WTC11 (cell line): ENCODE data around the gene ZNF574. TPM values are rescaled to one million over a fixed set of nuclear protein-coding genes. Genes with fewer than 3 reads are reported as not detected.

ENCODE experiments used
- ATAC-seq: fragments of 200-7000 bp; cut with Tn5 transposase; 2 replicates; pipeline ENCODE4 v1.10.0; 2021; ENCODE audit warnings: mild to moderate bottlenecking, moderate library complexity
- CTCF ChIA-PET: fragments of 300-600 bp; sonication (Branson Sonifier 250); formaldehyde crosslinking; loops from one replicate; lab custom pipeline; 2021; ENCODE audit warnings: antibody characterized with exemption; lab: Charles Lee
- POLR2A ChIA-PET: fragments of 350-600 bp; sonication (Branson Sonifier 250); formaldehyde crosslinking; loops from one replicate; lab custom pipeline; 2021; ENCODE audit warnings: antibody characterized with exemption; lab: Charles Lee
- DNase-seq: peaks from one replicate; pipeline ENCODE4 v3.0.0; 2021; ENCODE audit warnings: low spot score
- H3K27ac Mint-ChIP-seq: 2 replicates; pipeline ENCODE4 v1.8.0; 2021; ENCODE audit warnings: mixed read lengths
- H3K27me3 Mint-ChIP-seq: 2 replicates; pipeline ENCODE4 v1.8.0; 2021; ENCODE audit warnings: low read depth, mild to moderate bottlenecking, moderate library complexity, mixed read lengths
- H3K36me3 Mint-ChIP-seq: 2 replicates; pipeline ENCODE4 v1.8.0; 2021; ENCODE audit warnings: mixed read lengths
- H3K4me1 Mint-ChIP-seq: 2 replicates; pipeline ENCODE4 v1.8.0; 2022; ENCODE audit warnings: mixed read lengths
- H3K4me3 Mint-ChIP-seq: 2 replicates; pipeline ENCODE4 v1.8.0; 2021; ENCODE audit warnings: mild to moderate bottlenecking, moderate library complexity, mixed read lengths
- H3K9me3 Mint-ChIP-seq: 2 replicates; pipeline ENCODE4 v1.8.0; 2021; ENCODE audit warnings: mixed read lengths
- ATF1 ChIP-seq: sonication (generic); formaldehyde crosslinking; IDR thresholded peaks from 2 replicates; pipeline ENCODE4 v1.8.1; 2023; ENCODE audit warnings: mild to moderate bottlenecking, moderate library complexity, missing genetic modification reagents
- CREB1 ChIP-seq: sonication (generic); formaldehyde crosslinking; IDR thresholded peaks from 2 replicates; pipeline ENCODE4 v1.8.0; 2023; ENCODE audit warnings: mild to moderate bottlenecking, missing genetic modification reagents
- E2F4 ChIP-seq: sonication (generic); formaldehyde crosslinking; IDR thresholded peaks from 2 replicates; pipeline ENCODE4 v1.8.1; 2022; ENCODE audit warnings: low read depth, mild to moderate bottlenecking, moderate library complexity, missing genetic modification reagents, borderline replicate concordance
- ELF4 ChIP-seq: sonication (generic); formaldehyde crosslinking; IDR thresholded peaks from 2 replicates; pipeline ENCODE4 v1.8.1; 2022; ENCODE audit warnings: low read depth, mild to moderate bottlenecking, moderate library complexity, missing genetic modification reagents
- ESRRA ChIP-seq: sonication (generic); formaldehyde crosslinking; IDR thresholded peaks from 2 replicates; pipeline ENCODE4 v1.8.1; 2022; ENCODE audit warnings: mild to moderate bottlenecking, missing genetic modification reagents, borderline replicate concordance
- ETV6 ChIP-seq: sonication (generic); formaldehyde crosslinking; IDR thresholded peaks from 2 replicates; pipeline ENCODE4 v1.8.1; 2022; ENCODE audit warnings: mild to moderate bottlenecking, missing genetic modification reagents
- FOXP1 ChIP-seq: sonication (generic); formaldehyde crosslinking; IDR thresholded peaks from 2 replicates; pipeline ENCODE4 v1.8.0; 2022; ENCODE audit warnings: missing genetic modification reagents, mild to moderate bottlenecking, moderate library complexity, borderline replicate concordance
- GABPB1 ChIP-seq: sonication (generic); formaldehyde crosslinking; IDR thresholded peaks from 2 replicates; pipeline ENCODE4 v1.8.1; 2023; ENCODE audit warnings: mild to moderate bottlenecking, missing genetic modification reagents
- GRHL2 ChIP-seq: fragments of 250-450 bp; sonication (Bioruptor Pico); IDR thresholded peaks from 2 replicates; pipeline ENCODE4 v1.8.0; 2022; ENCODE audit warnings: mild to moderate bottlenecking, moderate library complexity; ENCODE audit not compliant: insufficient replicate concordance, severe bottlenecking
- HMGXB4 ChIP-seq: sonication (generic); formaldehyde crosslinking; IDR thresholded peaks from 2 replicates; pipeline ENCODE4 v1.8.1; 2023; ENCODE audit warnings: mild to moderate bottlenecking, moderate library complexity, missing genetic modification reagents
- MYBL2 ChIP-seq: sonication (generic); formaldehyde crosslinking; IDR thresholded peaks from 2 replicates; pipeline ENCODE4 v1.8.1; 2023; ENCODE audit warnings: mild to moderate bottlenecking, moderate library complexity, missing genetic modification reagents
- NFE2L1 ChIP-seq: sonication (generic); formaldehyde crosslinking; IDR thresholded peaks from 2 replicates; pipeline ENCODE4 v1.8.1; 2023; ENCODE audit warnings: missing genetic modification reagents
- NR2C2 ChIP-seq: sonication (generic); formaldehyde crosslinking; IDR thresholded peaks from 2 replicates; pipeline ENCODE4 v1.8.0; 2022; ENCODE audit warnings: mild to moderate bottlenecking, missing genetic modification reagents
- TEAD1 ChIP-seq: sonication (generic); formaldehyde crosslinking; IDR thresholded peaks from 2 replicates; pipeline ENCODE4 v1.8.0; 2022; ENCODE audit warnings: mild to moderate bottlenecking, missing genetic modification reagents
- ZNF317 ChIP-seq: sonication (generic); formaldehyde crosslinking; IDR thresholded peaks from 2 replicates; pipeline ENCODE4 v1.8.1; 2023; ENCODE audit warnings: low read depth, mild to moderate bottlenecking, moderate library complexity, missing genetic modification reagents, borderline replicate concordance
- total RNA-seq: library from RNA; stranded (reverse); gene quantifications from 3 replicates; pipeline ENCODE4 v1.2.3, GENCODE V29; 2021
- TF ChIP-seq, protein P1 (sequence below): fragments of 250-450 bp; sonication (Bioruptor Pico); IDR thresholded peaks from 2 replicates; pipeline ENCODE4 v1.9.0; 2021; ENCODE audit warnings: mild to moderate bottlenecking
- TF ChIP-seq, protein P2 (sequence below): sonication (generic); formaldehyde crosslinking; IDR thresholded peaks from 2 replicates; pipeline ENCODE4 v1.8.1; 2023; ENCODE audit warnings: mild to moderate bottlenecking, missing genetic modification reagents
- TF ChIP-seq, protein P3 (sequence below): sonication (generic); formaldehyde crosslinking; IDR thresholded peaks from 2 replicates; pipeline ENCODE4 v1.8.0; 2022; ENCODE audit warnings: mild to moderate bottlenecking, missing genetic modification reagents
- TF ChIP-seq, protein P4 (sequence below): sonication (generic); formaldehyde crosslinking; IDR thresholded peaks from 2 replicates; pipeline ENCODE4 v1.8.1; 2023; ENCODE audit warnings: mild to moderate bottlenecking, missing genetic modification reagents, moderate library complexity
- TF ChIP-seq, protein P5 (sequence below): sonication (generic); formaldehyde crosslinking; IDR thresholded peaks from 2 replicates; pipeline ENCODE4 v1.8.1; 2023; ENCODE audit warnings: mild to moderate bottlenecking, missing genetic modification reagents, moderate library complexity

The ZNF574 gene
- total RNA-seq, 1 experiment from 2014 or later = 30.6 TPM

- POLR2A ChIA-PET = no interaction called here
- CTCF ChIA-PET = interaction anchor here (1.0 kb wide), 1 partner anchor 22 kb away, joined by 4 read pairs; no protein-coding TSS in a partner anchor
- Mint-ChIP-seq H3K27me3 (no peaks in the 10 kb centered on the region), H3K4me3 (no peak overlapping the region), H3K36me3 (peaks cover 9% of the 10 kb centered on the region), H3K4me1 (peaks cover 31% of the 10 kb centered on the region), H3K27ac (no peak overlapping the region), H3K9me3 (no peaks in the 10 kb centered on the region)
- DNase-seq (no peak), ATAC-seq (no peak)
- TF ChIP-seq E2F4 (CRISPR knock-in tag) (no peak), GRHL2 (CRISPR knock-in tag) (no peak), FOXP1 (no peak), ATF1 (no peak), CREB1 (no peak), GABPB1 (CRISPR knock-in tag) (no peak), MYBL2 (CRISPR knock-in tag) (no peak)
Observed at GRCh38 chr19:42086188-42086736, 10.3 kb downstream of the ZNF574 start.

DNA sequence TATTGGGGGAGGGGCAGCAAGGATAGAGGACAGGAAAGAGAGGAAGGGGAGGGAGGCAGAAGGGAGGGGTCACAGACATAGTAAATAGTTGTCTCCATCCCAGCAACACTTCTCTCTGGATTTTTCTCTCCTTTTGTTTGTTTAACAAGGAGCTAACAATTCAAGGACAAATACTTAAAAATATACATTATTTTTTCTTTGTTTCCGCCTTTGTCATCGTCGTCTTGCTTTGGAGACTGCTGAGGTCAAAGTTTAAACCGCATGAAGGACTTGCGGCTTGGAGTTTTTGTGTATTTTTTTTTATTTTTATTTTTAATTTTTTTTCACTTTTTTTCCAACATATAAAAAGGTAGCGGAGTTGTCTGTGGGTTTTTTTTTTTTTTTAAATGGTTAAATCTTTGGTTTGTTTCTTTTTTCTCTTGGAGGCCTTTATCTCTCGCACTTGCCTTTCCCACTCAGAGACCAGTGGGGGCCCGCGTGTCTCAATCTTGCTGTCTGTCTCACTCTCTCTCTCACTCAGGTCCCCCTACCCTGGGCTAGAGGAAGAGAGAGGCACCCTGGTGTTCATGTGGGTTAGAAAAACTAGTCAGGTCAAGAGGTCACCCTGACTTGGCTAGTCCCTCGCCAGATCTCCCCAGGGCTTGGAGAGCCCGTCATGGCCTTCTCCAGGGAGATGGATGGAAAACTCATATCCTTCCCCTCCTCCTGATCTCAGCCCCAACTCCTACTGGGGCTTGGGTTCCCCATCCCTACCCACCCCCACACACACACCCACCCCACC lies 11.0 kb downstream of the ZNF574 start:
- Mint-ChIP-seq H3K27me3 (no peaks in the 10 kb centered on the region), H3K36me3 (peaks cover 2% of the 10 kb centered on the region; the same call in 1 of the 2 replicates), H3K4me3 (no peak overlapping the region), H3K27ac (no peak overlapping the region), H3K9me3 (no peaks in the 10 kb centered on the region), H3K4me1 (peaks cover 31% of the 10 kb centered on the region)
- ChIA-PET POLR2A (no interaction called here), CTCF (interaction anchor here (1.0 kb wide), 1 partner anchor 21 kb away, joined by 4 read pairs; no protein-coding TSS in a partner anchor)
- ATAC-seq (no peak), DNase-seq (no peak)
- TF ChIP-seq, protein P1, sequence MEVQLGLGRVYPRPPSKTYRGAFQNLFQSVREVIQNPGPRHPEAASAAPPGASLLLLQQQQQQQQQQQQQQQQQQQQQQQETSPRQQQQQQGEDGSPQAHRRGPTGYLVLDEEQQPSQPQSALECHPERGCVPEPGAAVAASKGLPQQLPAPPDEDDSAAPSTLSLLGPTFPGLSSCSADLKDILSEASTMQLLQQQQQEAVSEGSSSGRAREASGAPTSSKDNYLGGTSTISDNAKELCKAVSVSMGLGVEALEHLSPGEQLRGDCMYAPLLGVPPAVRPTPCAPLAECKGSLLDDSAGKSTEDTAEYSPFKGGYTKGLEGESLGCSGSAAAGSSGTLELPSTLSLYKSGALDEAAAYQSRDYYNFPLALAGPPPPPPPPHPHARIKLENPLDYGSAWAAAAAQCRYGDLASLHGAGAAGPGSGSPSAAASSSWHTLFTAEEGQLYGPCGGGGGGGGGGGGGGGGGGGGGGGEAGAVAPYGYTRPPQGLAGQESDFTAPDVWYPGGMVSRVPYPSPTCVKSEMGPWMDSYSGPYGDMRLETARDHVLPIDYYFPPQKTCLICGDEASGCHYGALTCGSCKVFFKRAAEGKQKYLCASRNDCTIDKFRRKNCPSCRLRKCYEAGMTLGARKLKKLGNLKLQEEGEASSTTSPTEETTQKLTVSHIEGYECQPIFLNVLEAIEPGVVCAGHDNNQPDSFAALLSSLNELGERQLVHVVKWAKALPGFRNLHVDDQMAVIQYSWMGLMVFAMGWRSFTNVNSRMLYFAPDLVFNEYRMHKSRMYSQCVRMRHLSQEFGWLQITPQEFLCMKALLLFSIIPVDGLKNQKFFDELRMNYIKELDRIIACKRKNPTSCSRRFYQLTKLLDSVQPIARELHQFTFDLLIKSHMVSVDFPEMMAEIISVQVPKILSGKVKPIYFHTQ (CRISPR knock-in tag) = no peak
- TF ChIP-seq ESRRA (CRISPR knock-in tag) = no peak
- no peak for TF ChIP-seq TEAD1 (CRISPR knock-in tag)
- TF ChIP-seq NR2C2 (CRISPR knock-in tag) = no peak
- TF ChIP-seq, protein P2, sequence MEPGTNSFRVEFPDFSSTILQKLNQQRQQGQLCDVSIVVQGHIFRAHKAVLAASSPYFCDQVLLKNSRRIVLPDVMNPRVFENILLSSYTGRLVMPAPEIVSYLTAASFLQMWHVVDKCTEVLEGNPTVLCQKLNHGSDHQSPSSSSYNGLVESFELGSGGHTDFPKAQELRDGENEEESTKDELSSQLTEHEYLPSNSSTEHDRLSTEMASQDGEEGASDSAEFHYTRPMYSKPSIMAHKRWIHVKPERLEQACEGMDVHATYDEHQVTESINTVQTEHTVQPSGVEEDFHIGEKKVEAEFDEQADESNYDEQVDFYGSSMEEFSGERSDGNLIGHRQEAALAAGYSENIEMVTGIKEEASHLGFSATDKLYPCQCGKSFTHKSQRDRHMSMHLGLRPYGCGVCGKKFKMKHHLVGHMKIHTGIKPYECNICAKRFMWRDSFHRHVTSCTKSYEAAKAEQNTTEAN = no peak
- TF ChIP-seq, protein P3, sequence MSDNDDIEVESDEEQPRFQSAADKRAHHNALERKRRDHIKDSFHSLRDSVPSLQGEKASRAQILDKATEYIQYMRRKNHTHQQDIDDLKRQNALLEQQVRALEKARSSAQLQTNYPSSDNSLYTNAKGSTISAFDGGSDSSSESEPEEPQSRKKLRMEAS = no peak
- TF ChIP-seq, protein P4, sequence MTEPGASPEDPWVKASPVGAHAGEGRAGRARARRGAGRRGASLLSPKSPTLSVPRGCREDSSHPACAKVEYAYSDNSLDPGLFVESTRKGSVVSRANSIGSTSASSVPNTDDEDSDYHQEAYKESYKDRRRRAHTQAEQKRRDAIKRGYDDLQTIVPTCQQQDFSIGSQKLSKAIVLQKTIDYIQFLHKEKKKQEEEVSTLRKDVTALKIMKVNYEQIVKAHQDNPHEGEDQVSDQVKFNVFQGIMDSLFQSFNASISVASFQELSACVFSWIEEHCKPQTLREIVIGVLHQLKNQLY (CRISPR knock-in tag) = no peak
- no peak for TF ChIP-seq NFE2L1 (CRISPR knock-in tag)
- TF ChIP-seq, protein P5, sequence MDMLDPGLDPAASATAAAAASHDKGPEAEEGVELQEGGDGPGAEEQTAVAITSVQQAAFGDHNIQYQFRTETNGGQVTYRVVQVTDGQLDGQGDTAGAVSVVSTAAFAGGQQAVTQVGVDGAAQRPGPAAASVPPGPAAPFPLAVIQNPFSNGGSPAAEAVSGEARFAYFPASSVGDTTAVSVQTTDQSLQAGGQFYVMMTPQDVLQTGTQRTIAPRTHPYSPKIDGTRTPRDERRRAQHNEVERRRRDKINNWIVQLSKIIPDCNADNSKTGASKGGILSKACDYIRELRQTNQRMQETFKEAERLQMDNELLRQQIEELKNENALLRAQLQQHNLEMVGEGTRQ (CRISPR knock-in tag) = no peak
- TF ChIP-seq ELF4 (CRISPR knock-in tag) = no peak
- TF ChIP-seq ZNF317 (CRISPR knock-in tag) = no peak
- no peak for TF ChIP-seq ETV6 (CRISPR knock-in tag)
- TF ChIP-seq HMGXB4 (CRISPR knock-in tag) = no peak
